Measurements from ENCODE around the gene SEMA5B. TPM values are rescaled to one million over a fixed set of nuclear protein-coding genes. Genes with fewer than 3 reads are reported as not detected.
A peak's percentile ranks its signal among the peaks of the same experiment; 100 is the strongest.

SEMA5B gene
- total RNA-seq, 1 experiment from 2014 or later, result not detected

DNA sequence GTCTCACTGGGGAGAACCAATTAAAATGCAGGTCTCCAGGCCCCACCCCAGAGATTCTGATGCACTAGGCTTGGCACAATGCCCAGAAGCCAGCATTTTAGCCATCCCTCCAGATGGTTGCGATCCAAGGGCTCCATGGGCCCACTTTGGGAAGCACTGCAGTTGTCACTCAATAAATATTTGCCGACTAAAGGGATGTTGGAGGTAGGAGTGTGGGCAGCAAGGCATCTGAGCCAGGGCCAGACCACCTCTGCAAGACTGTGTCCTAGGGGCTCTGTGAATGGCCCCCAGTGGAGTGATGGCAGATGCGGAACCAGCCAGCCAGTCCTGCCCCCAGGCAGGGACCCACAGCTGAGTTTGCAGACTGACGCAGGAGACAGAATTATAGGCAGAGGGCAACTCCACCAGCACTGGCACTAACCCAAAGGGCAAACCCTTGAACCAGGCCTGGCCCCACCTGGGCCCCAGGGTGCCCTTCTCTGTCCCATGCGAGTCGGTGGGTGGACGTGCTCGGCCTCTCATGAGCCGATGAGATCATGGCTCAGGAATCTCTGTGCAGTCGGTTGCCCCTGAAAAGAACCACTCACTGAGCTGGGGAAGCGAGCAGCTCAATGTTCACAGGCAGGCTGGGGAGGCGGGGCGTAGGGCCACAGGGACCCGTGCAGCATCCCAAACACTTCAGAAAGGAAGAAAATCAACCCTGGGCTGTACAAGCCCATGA lies 49.7 kb downstream of the SEMA5B start:
- no peak overlapping the region for H3K4me3 Mint-ChIP-seq (ENCODE audit: low read depth, unreplicated experiment)
- CTCF ChIA-PET, result no interaction called here
- no peaks in the 10 kb centered on the region for H3K36me3 Mint-ChIP-seq (ENCODE audit: insufficient read depth, unreplicated experiment)
- TF ChIP-seq, protein P1, sequence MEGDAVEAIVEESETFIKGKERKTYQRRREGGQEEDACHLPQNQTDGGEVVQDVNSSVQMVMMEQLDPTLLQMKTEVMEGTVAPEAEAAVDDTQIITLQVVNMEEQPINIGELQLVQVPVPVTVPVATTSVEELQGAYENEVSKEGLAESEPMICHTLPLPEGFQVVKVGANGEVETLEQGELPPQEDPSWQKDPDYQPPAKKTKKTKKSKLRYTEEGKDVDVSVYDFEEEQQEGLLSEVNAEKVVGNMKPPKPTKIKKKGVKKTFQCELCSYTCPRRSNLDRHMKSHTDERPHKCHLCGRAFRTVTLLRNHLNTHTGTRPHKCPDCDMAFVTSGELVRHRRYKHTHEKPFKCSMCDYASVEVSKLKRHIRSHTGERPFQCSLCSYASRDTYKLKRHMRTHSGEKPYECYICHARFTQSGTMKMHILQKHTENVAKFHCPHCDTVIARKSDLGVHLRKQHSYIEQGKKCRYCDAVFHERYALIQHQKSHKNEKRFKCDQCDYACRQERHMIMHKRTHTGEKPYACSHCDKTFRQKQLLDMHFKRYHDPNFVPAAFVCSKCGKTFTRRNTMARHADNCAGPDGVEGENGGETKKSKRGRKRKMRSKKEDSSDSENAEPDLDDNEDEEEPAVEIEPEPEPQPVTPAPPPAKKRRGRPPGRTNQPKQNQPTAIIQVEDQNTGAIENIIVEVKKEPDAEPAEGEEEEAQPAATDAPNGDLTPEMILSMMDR (IDR thresholded peaks at IDR 0.05; ENCODE audit: unreplicated experiment), result no peak
- peaks cover 20% of the 10 kb centered on the region for H3K4me1 Mint-ChIP-seq (ENCODE audit: low read depth, unreplicated experiment)
- peak; percentile 24 for DNase-seq
- H3K9me3 Mint-ChIP-seq (ENCODE audit: low read depth, unreplicated experiment), result no peaks in the 10 kb centered on the region
- intact Hi-C loops (cut with micrococcal nuclease; ENCODE audit: unreplicated experiment), result no loop called here
- H3K27me3 Mint-ChIP-seq (ENCODE audit: unreplicated experiment), result peaks cover 44% of the 10 kb centered on the region
- H3K27ac Mint-ChIP-seq (ENCODE audit: unreplicated experiment), result no peak overlapping the region
- no TSS peak for BruUV-seq (replicated peaks)

DNA sequence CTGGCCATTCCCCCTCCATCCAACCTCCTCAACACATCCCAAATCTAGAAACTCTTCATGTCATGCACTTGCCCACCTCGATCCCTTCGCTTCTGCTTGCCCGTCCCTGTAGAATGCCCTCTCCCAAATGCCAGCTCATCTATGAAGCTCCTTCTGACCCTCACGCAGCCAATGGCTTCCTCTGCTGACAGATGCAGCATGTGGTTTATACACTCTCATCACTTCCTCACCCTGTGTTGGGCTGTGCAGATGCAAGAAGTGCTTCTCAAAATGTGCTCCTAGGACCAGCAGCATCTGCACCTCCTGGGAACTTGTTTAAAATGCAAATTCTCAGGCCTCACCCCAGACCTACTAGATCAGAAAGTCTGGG lies 51.7 kb downstream of the SEMA5B start:
- CTCF ChIA-PET, result no interaction called here
- no peak overlapping the region for H3K27ac Mint-ChIP-seq (ENCODE audit: unreplicated experiment)
- BruUV-seq (replicated peaks), result no TSS peak
- no peak overlapping the region for H3K4me3 Mint-ChIP-seq (ENCODE audit: low read depth, unreplicated experiment)
- H3K27me3 Mint-ChIP-seq (ENCODE audit: unreplicated experiment), result peaks cover 31% of the 10 kb centered on the region
- DNase-seq, result no peak
- TF ChIP-seq, protein P1 (IDR thresholded peaks at IDR 0.05; ENCODE audit: unreplicated experiment), result no peak
- no peaks in the 10 kb centered on the region for H3K9me3 Mint-ChIP-seq (ENCODE audit: low read depth, unreplicated experiment)
- H3K4me1 Mint-ChIP-seq (ENCODE audit: low read depth, unreplicated experiment), result peaks cover 20% of the 10 kb centered on the region
- intact Hi-C loops (cut with micrococcal nuclease; ENCODE audit: unreplicated experiment), result no loop called here
- H3K36me3 Mint-ChIP-seq (ENCODE audit: insufficient read depth, unreplicated experiment), result no peaks in the 10 kb centered on the region

DNA sequence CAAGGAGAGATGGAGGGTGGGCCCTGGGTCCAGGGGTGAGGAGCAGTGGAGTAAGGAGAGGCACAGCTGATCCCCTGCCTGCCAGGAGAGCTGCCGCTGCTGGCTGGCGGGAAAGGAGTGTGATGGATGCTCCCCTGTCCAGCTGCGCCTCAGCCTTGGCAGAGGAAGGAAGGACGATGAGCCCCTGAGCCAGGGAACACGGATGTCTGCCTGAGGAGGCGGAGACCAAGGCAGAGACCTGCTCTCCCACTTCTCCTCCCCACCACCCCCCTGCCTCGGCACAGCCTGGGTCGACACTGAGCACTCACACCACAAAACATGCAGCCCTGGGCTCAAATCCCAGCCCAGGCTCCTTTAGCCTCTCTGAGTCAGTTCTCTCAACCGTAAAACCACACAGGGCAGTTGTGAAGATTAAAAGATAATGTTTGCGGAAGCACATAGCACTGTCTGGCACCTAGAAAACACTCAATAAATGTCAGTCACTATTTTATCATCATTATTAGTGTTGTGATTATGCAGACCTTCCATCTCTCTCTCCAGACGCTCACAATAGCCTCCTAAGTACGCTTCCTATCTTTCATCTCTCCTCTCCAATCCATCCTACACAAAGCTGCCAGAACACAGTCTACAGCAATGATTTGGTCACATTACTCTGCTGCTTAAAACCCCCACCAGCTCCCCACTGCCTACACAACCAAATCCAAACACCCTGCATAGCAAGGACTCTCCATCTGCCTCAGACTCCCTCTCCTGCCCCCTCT lies 52.2 kb downstream of the SEMA5B start:
- H3K9me3 Mint-ChIP-seq (ENCODE audit: low read depth, unreplicated experiment), result no peaks in the 10 kb centered on the region
- TF ChIP-seq, protein P1 (IDR thresholded peaks at IDR 0.05; ENCODE audit: unreplicated experiment), result no peak
- peaks cover 20% of the 10 kb centered on the region for H3K4me1 Mint-ChIP-seq (ENCODE audit: low read depth, unreplicated experiment)
- intact Hi-C loops (cut with micrococcal nuclease; ENCODE audit: unreplicated experiment), result no loop called here
- no peak overlapping the region for H3K27ac Mint-ChIP-seq (ENCODE audit: unreplicated experiment)
- no peak overlapping the region for H3K4me3 Mint-ChIP-seq (ENCODE audit: low read depth, unreplicated experiment)
- H3K36me3 Mint-ChIP-seq (ENCODE audit: insufficient read depth, unreplicated experiment), result no peaks in the 10 kb centered on the region
- no TSS peak for BruUV-seq (replicated peaks)
- CTCF ChIA-PET, result interaction anchor here (0.8 to 0.9 kb wide), 2 partner anchors 10 to 84 kb away, joined by 3 to 4 read pairs; no protein-coding TSS in a partner anchor
- H3K27me3 Mint-ChIP-seq (ENCODE audit: unreplicated experiment), result peaks cover 33% of the 10 kb centered on the region
- DNase-seq, result no peak

GRCh38 chr3:122974764-122975162 lies 52.8 kb downstream of the SEMA5B start:
- Mint-ChIP-seq H3K36me3 (ENCODE audit: insufficient read depth, unreplicated experiment) (no peaks in the 10 kb centered on the region), H3K27me3 (ENCODE audit: unreplicated experiment) (peaks cover 33% of the 10 kb centered on the region), H3K27ac (ENCODE audit: unreplicated experiment) (no peak overlapping the region), H3K4me3 (ENCODE audit: low read depth, unreplicated experiment) (no peak overlapping the region), H3K4me1 (ENCODE audit: low read depth, unreplicated experiment) (peaks cover 20% of the 10 kb centered on the region), H3K9me3 (ENCODE audit: low read depth, unreplicated experiment) (no peaks in the 10 kb centered on the region)
- DNase-seq, result peak; percentile 21
- TF ChIP-seq, protein P1 (IDR thresholded peaks at IDR 0.05; ENCODE audit: unreplicated experiment), result no peak
- CTCF ChIA-PET, result interaction anchor here (0.8 to 0.9 kb wide), 2 partner anchors 10 to 84 kb away, joined by 3 to 4 read pairs; no protein-coding TSS in a partner anchor
- intact Hi-C loops (cut with micrococcal nuclease; ENCODE audit: unreplicated experiment), result no loop called here
- no TSS peak for BruUV-seq (replicated peaks)

Measured in Calu3 (cell line).